Measurements from ENCODE around the gene HIPK2.

DNA sequence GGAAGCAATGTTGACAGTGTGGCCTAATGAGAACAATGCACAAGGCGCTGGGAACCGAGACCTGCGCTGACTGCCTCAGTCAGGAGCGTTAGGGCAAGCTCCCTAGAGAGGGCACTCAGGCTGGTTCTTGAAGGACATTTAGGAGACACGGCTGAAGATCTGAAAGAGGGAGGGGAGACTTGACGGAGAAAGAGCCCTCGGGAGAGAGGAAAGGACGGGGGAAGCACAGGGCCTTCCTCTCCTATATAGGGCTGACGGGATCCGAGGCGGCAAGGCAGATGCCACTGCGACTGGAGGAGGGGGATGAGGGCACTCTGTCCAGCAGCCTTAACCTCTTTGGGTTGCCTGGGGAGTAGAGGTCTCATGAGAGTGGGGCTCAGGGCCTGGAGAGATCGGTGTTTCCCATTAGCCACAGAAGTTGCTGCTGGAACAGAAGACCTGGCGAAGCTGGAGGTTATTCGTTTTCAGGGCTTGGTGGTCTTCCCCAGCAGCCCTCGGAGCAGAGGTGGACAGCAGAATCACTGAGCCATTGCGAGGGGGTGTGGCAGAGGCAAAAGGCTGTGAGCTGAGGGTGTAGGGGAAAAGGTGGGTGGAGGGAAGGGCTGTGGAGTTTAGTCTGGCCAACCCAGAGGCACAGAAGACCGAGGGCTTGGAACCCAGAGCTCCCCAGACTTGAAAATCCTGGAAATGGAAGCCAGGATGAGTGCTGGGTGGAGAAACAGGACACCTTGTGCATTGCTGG lies 218.3 kb downstream of the HIPK2 start:
- no peak for TF ChIP-seq POLR2AphosphoS5 (IDR thresholded peaks at IDR 0.05)
- TF ChIP-seq, protein P1, sequence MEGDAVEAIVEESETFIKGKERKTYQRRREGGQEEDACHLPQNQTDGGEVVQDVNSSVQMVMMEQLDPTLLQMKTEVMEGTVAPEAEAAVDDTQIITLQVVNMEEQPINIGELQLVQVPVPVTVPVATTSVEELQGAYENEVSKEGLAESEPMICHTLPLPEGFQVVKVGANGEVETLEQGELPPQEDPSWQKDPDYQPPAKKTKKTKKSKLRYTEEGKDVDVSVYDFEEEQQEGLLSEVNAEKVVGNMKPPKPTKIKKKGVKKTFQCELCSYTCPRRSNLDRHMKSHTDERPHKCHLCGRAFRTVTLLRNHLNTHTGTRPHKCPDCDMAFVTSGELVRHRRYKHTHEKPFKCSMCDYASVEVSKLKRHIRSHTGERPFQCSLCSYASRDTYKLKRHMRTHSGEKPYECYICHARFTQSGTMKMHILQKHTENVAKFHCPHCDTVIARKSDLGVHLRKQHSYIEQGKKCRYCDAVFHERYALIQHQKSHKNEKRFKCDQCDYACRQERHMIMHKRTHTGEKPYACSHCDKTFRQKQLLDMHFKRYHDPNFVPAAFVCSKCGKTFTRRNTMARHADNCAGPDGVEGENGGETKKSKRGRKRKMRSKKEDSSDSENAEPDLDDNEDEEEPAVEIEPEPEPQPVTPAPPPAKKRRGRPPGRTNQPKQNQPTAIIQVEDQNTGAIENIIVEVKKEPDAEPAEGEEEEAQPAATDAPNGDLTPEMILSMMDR (IDR thresholded peaks at IDR 0.05): no peak
